ENCODE data around the gene VASP. TPM values are rescaled to one million over a fixed set of nuclear protein-coding genes. Genes with fewer than 3 reads are reported as not detected.

Gene VASP
- total RNA-seq, 1 experiment from 2014 or later: 130 TPM

GRCh38 chr19:45560038-45560437 lies 52.8 kb downstream of the VASP start:
- Histone ChIP-seq H3K4me3 (ENCODE audit: insufficient read depth, low read depth, low read length) (no peak overlapping the region), H3K36me3 (replicated peaks; ENCODE audit: control insufficient read depth, insufficient read depth, low read length) (no peaks in the 10 kb centered on the region), H3K27me3 (ENCODE audit: control insufficient read depth, insufficient read depth, low read length) (no peaks in the 10 kb centered on the region)
- DNase-seq: no peak

GRCh38 chr19:45560686-45561085 lies 53.4 kb downstream of the VASP start:
- Histone ChIP-seq H3K27me3 (ENCODE audit: control insufficient read depth, insufficient read depth, low read length) (no peaks in the 10 kb centered on the region), H3K36me3 (replicated peaks; ENCODE audit: control insufficient read depth, insufficient read depth, low read length) (no peaks in the 10 kb centered on the region), H3K4me3 (ENCODE audit: insufficient read depth, low read depth, low read length) (no peak overlapping the region)
- no peak for DNase-seq

GRCh38 chr19:45564131-45564780 lies 57.0 kb downstream of the VASP start:
- no peaks in the 10 kb centered on the region for H3K36me3 ChIP-seq (replicated peaks; ENCODE audit: control insufficient read depth, insufficient read depth, low read length)
- no peak overlapping the region for H3K4me3 ChIP-seq (ENCODE audit: insufficient read depth, low read depth, low read length)
- peak; percentile 70 for DNase-seq

GRCh38 chr19:45567609-45568008 lies 60.3 kb downstream of the VASP start:
- Histone ChIP-seq H3K4me3 (ENCODE audit: insufficient read depth, low read depth, low read length) (no peak overlapping the region), H3K36me3 (replicated peaks; ENCODE audit: control insufficient read depth, insufficient read depth, low read length) (no peaks in the 10 kb centered on the region), H3K27me3 (ENCODE audit: control insufficient read depth, insufficient read depth, low read length) (no peaks in the 10 kb centered on the region)
- no peak for DNase-seq

More at GRCh38 chr19:45564131-45564780, 57.0 kb downstream of the VASP start:
- no peaks in the 10 kb centered on the region for H3K27me3 ChIP-seq (ENCODE audit: control insufficient read depth, insufficient read depth, low read length)

- no peak overlapping the region for H3K4me3 ChIP-seq (ENCODE audit: insufficient read depth, low read depth, low read length)
Observed at GRCh38 chr19:45568732-45569131, 61.5 kb downstream of the VASP start.

GRCh38 chr19:45569619-45570421 lies 62.5 kb downstream of the VASP start:
- no peaks in the 10 kb centered on the region for H3K36me3 ChIP-seq (replicated peaks; ENCODE audit: control insufficient read depth, insufficient read depth, low read length)
- no peak overlapping the region for H3K4me3 ChIP-seq (ENCODE audit: insufficient read depth, low read depth, low read length)
- H3K27me3 ChIP-seq (ENCODE audit: control insufficient read depth, insufficient read depth, low read length): no peaks in the 10 kb centered on the region
- peak; percentile 69 for DNase-seq

More at GRCh38 chr19:45568732-45569131, 61.5 kb downstream of the VASP start:
- no peak for DNase-seq
- no peaks in the 10 kb centered on the region for H3K27me3 ChIP-seq (ENCODE audit: control insufficient read depth, insufficient read depth, low read length)
- H3K36me3 ChIP-seq (replicated peaks; ENCODE audit: control insufficient read depth, insufficient read depth, low read length): no peaks in the 10 kb centered on the region

- no peak for DNase-seq
- no peak overlapping the region for H3K4me3 ChIP-seq (ENCODE audit: insufficient read depth, low read depth, low read length)
- no peaks in the 10 kb centered on the region for H3K36me3 ChIP-seq (replicated peaks; ENCODE audit: control insufficient read depth, insufficient read depth, low read length)
- no peaks in the 10 kb centered on the region for H3K27me3 ChIP-seq (ENCODE audit: control insufficient read depth, insufficient read depth, low read length)
Observed at GRCh38 chr19:45571457-45572220, 64.4 kb downstream of the VASP start.

- Histone ChIP-seq H3K36me3 (replicated peaks; ENCODE audit: control insufficient read depth, insufficient read depth, low read length) (no peaks in the 10 kb centered on the region), H3K4me3 (ENCODE audit: insufficient read depth, low read depth, low read length) (no peak overlapping the region), H3K27me3 (ENCODE audit: control insufficient read depth, insufficient read depth, low read length) (no peaks in the 10 kb centered on the region)
- DNase-seq: no peak
Observed at GRCh38 chr19:45574526-45574925, 67.2 kb downstream of the VASP start.

GRCh38 chr19:45575216-45575615 lies 67.9 kb downstream of the VASP start:
- Histone ChIP-seq H3K36me3 (replicated peaks; ENCODE audit: control insufficient read depth, insufficient read depth, low read length) (no peaks in the 10 kb centered on the region), H3K27me3 (ENCODE audit: control insufficient read depth, insufficient read depth, low read length) (no peaks in the 10 kb centered on the region), H3K4me3 (ENCODE audit: insufficient read depth, low read depth, low read length) (no peak overlapping the region)
- DNase-seq: no peak

Other genes with a start within 250 kb of the VASP start
- not detected in 2 replicates for gene CKM, start 184.6 kb upstream of the VASP start, total RNA-seq (2014; rRNA removed; shearing (Covaris generic))
- 1.6 and 1.8 TPM in 2 replicates for gene KLC3, start 166.7 kb upstream of the VASP start, total RNA-seq (2014; rRNA removed; shearing (Covaris generic))
- 48.7 and 54.2 TPM in 2 replicates for gene ERCC2, start 136.9 kb upstream of the VASP start, total RNA-seq (2014; rRNA removed; shearing (Covaris generic))
- gene PPP1R13L, start 102.4 kb upstream of the VASP start, total RNA-seq (2014; rRNA removed; shearing (Covaris generic)): 12.8 and 18.9 TPM in 2 replicates
- 35.8 and 39.6 TPM in 2 replicates for gene POLR1G, start 100.8 kb upstream of the VASP start, total RNA-seq (2014; rRNA removed; shearing (Covaris generic))
- 68.5 and 76.6 TPM in 2 replicates for gene ERCC1, start 83.6 kb upstream of the VASP start, total RNA-seq (2014; rRNA removed; shearing (Covaris generic))
- gene FOSB, start 39.5 kb upstream of the VASP start, total RNA-seq (2014; rRNA removed; shearing (Covaris generic)): 1.6 and 10.3 TPM in 2 replicates
- 16.3 and 17.5 TPM in 2 replicates for gene RTN2, start 10.4 kb upstream of the VASP start, total RNA-seq (2014; rRNA removed; shearing (Covaris generic))
- 4.0 and 9.2 TPM in 2 replicates for gene PPM1N, start 9.0 kb upstream of the VASP start, total RNA-seq (2014; rRNA removed; shearing (Covaris generic))
- gene OPA3, start 77.3 kb downstream of the VASP start, total RNA-seq (2014; rRNA removed; shearing (Covaris generic)): 12.6 and 14.2 TPM in 2 replicates
- gene GPR4, start 94.7 kb downstream of the VASP start, total RNA-seq (2014; rRNA removed; shearing (Covaris generic)): 0.07 and 0.41 TPM in 2 replicates
- gene EML2, start 131.9 kb downstream of the VASP start, total RNA-seq (2014; rRNA removed; shearing (Covaris generic)): 42.5 and 48.6 TPM in 2 replicates
- gene GIPR, start 160.7 kb downstream of the VASP start, total RNA-seq (2014; rRNA removed; shearing (Covaris generic)): 0.81 TPM in 1 of 2 replicates, not detected in the other
- gene SNRPD2, start 184.5 kb downstream of the VASP start, total RNA-seq (2014; rRNA removed; shearing (Covaris generic)): 407 and 467 TPM in 2 replicates
- gene QPCTL, start 185.2 kb downstream of the VASP start, total RNA-seq (2014; rRNA removed; shearing (Covaris generic)): 26.2 and 30.1 TPM in 2 replicates
- 26.3 and 30.0 TPM in 2 replicates for gene FBXO46, start 223.4 kb downstream of the VASP start, total RNA-seq (2014; rRNA removed; shearing (Covaris generic))
- gene MEIOSIN, start 226.0 kb downstream of the VASP start, total RNA-seq (2014; rRNA removed; shearing (Covaris generic)): not detected in 2 replicates

Data from H7 (cell line).